H9 (cell line): Measurements from ENCODE around the gene GTPBP4. TPM values are rescaled to one million over a fixed set of nuclear protein-coding genes. Genes with fewer than 3 reads are reported as not detected.

Experiments
- DNase-seq: peaks from one replicate; pipeline ENCODE4 v3.0.0-alpha.2; 2017
- H2AFZ ChIP-seq: one replicate; pipeline ENCODE4 v1.6.1; 2013; ENCODE audit warnings: mild to moderate bottlenecking, low read length, control low read depth, moderate library complexity
- H2AK5ac ChIP-seq: 2 replicates; pipeline ENCODE4 v1.6.1; 2013; ENCODE audit warnings: low read length, control low read depth, mixed read lengths; ENCODE audit not compliant: insufficient read length
- H2BK120ac ChIP-seq: one replicate; pipeline ENCODE4 v1.6.1; 2013; ENCODE audit warnings: low read depth, mild to moderate bottlenecking, low read length, control low read depth, inconsistent platforms; ENCODE audit not compliant: poor library complexity, severe bottlenecking
- H2BK12ac ChIP-seq: 2 replicates; pipeline ENCODE4 v1.6.1; 2013; ENCODE audit warnings: low read length, control low read depth, mixed read lengths, low read depth; ENCODE audit not compliant: insufficient read length
- H2BK15ac ChIP-seq: 2 replicates; pipeline ENCODE4 v1.6.1; 2013; ENCODE audit warnings: low read depth, low read length, control low read depth
- H2BK20ac ChIP-seq: one replicate; pipeline ENCODE4 v1.6.1; 2013; ENCODE audit warnings: low read depth, mild to moderate bottlenecking, low read length, control low read depth, inconsistent platforms; ENCODE audit not compliant: poor library complexity, severe bottlenecking
- H2BK5ac ChIP-seq: 2 replicates; pipeline ENCODE4 v1.6.1; 2013; ENCODE audit warnings: low read length, control low read depth, mixed read lengths; ENCODE audit not compliant: insufficient read length
- H3K14ac ChIP-seq: 2 replicates; pipeline ENCODE4 v1.6.1; 2013; ENCODE audit warnings: low read length, control low read depth; ENCODE audit not compliant: insufficient read depth
- H3K18ac ChIP-seq: 2 replicates; pipeline ENCODE4 v1.6.1; 2013; ENCODE audit warnings: low read depth, mild to moderate bottlenecking, mixed read lengths, low read length, control low read depth; ENCODE audit not compliant: insufficient read length
- H3K23ac ChIP-seq: 2 replicates; pipeline ENCODE4 v1.6.1; 2013; ENCODE audit warnings: low read length, control low read depth, mixed read lengths, low read depth; ENCODE audit not compliant: insufficient read length
- H3K23me2 ChIP-seq: 2 replicates; pipeline ENCODE4 v1.6.1; 2013; ENCODE audit warnings: low read depth, mild to moderate bottlenecking, mixed read lengths, low read length, control low read depth; ENCODE audit not compliant: insufficient read length, poor library complexity, severe bottlenecking
- H3K27ac ChIP-seq: 2 replicates; pipeline ENCODE4 v1.5.1; 2013; ENCODE audit warnings: low read length, control low read depth, mixed read lengths, low read depth; ENCODE audit not compliant: insufficient read length
- H3K27me3 ChIP-seq: 2 replicates; pipeline ENCODE4 v1.6.1; 2013; ENCODE audit warnings: low read length, control low read depth, inconsistent platforms; ENCODE audit not compliant: insufficient read depth
- H3K4ac ChIP-seq: 2 replicates; pipeline ENCODE4 v1.6.1; 2013; ENCODE audit warnings: low read depth, mild to moderate bottlenecking, control low read depth, inconsistent platforms, low read length, moderate library complexity
- H3K4me1 ChIP-seq: 2 replicates; pipeline ENCODE4 v1.6.1; 2013; ENCODE audit warnings: low read length, control low read depth, inconsistent platforms; ENCODE audit not compliant: insufficient read depth
- H3K4me2 ChIP-seq: 2 replicates; pipeline ENCODE4 v1.6.1; 2013; ENCODE audit warnings: low read length, control low read depth, mixed read lengths; ENCODE audit not compliant: insufficient read length, insufficient read depth
- H3K56ac ChIP-seq: 2 replicates; pipeline ENCODE4 v1.6.1; 2013; ENCODE audit warnings: low read depth, mild to moderate bottlenecking, mixed read lengths, low read length, control low read depth; ENCODE audit not compliant: insufficient read length
- H3K79me1 ChIP-seq: 2 replicates; pipeline ENCODE4 v1.6.1; 2013; ENCODE audit warnings: low read depth, mild to moderate bottlenecking, moderate library complexity, low read length, control low read depth, inconsistent platforms; ENCODE audit not compliant: insufficient read depth, poor library complexity, severe bottlenecking
- H3K79me2 ChIP-seq: 2 replicates; pipeline ENCODE4 v1.6.1; 2013; ENCODE audit warnings: low read length, control low read depth, inconsistent platforms; ENCODE audit not compliant: insufficient read depth
- H3K9ac ChIP-seq: 2 replicates; pipeline ENCODE4 v1.6.1; 2013; ENCODE audit warnings: low read length, control low read depth, mixed read lengths; ENCODE audit not compliant: insufficient read length; ENCODE audit errors: extremely low read depth
- H3K9me3 ChIP-seq: one replicate; pipeline ENCODE4 v1.6.1; 2013; ENCODE audit warnings: low read depth, low read length, inconsistent platforms; ENCODE audit not compliant: control insufficient read depth
- H3T11ph ChIP-seq: one replicate; pipeline ENCODE4 v1.6.1; 2013; ENCODE audit warnings: mild to moderate bottlenecking, low read length, control low read depth, inconsistent platforms
- H4K20me1 ChIP-seq: one replicate; pipeline ENCODE4 v1.6.1; 2013; ENCODE audit not compliant: control insufficient read depth, insufficient read length, insufficient read depth
- H4K5ac ChIP-seq: 2 replicates; pipeline ENCODE4 v1.6.1; 2013; ENCODE audit warnings: low read depth, mild to moderate bottlenecking, mixed read lengths, low read length, control low read depth; ENCODE audit not compliant: insufficient read length
- H4K8ac ChIP-seq: replicated peaks from 2 replicates; pipeline ENCODE4 v1.6.1; 2013; ENCODE audit warnings: low read length, control low read depth, mixed read lengths, low read depth; ENCODE audit not compliant: insufficient read length
- H4K91ac ChIP-seq: 2 replicates; pipeline ENCODE4 v1.6.1; 2013; ENCODE audit warnings: low read depth, mild to moderate bottlenecking, moderate library complexity, mixed read lengths, low read length, control low read depth; ENCODE audit not compliant: insufficient read length
- H3K27ac Mint-ChIP-seq, 3 experiments: 2 replicates in 2 of 3; 3 replicates in 1 of 3; pipeline ENCODE4 v1.8.0; 2020 to 2021; ENCODE audit warnings: mixed read lengths in 3 of 3, mild to moderate bottlenecking in 1 of 3, moderate library complexity in 1 of 3
- H3K27me3 Mint-ChIP-seq: 2 replicates; pipeline ENCODE4 v1.8.0; 2021; ENCODE audit warnings: low read depth, mild to moderate bottlenecking, moderate library complexity, mixed read lengths
- H3K36me3 Mint-ChIP-seq, 3 experiments: 2 replicates in 2 of 3; 3 replicates in 1 of 3; pipeline ENCODE4 v1.8.0; 2020 to 2021; ENCODE audit warnings: low read depth in 3 of 3, mixed read lengths in 3 of 3; ENCODE audit not compliant: insufficient read depth in 1 of 3
- H3K4me1 Mint-ChIP-seq, 2 experiments: 2 replicates each; pipeline ENCODE4 v1.8.0; 2020; ENCODE audit warnings: mixed read lengths in 2 of 2
- H3K4me3 Mint-ChIP-seq, 2 experiments: 2 replicates in 1 of 2; 3 replicates in 1 of 2; pipeline ENCODE4 v1.8.0; 2020 to 2021; ENCODE audit warnings: mild to moderate bottlenecking in 2 of 2, mixed read lengths in 2 of 2, moderate library complexity in 1 of 2
- H3K9me3 Mint-ChIP-seq, 2 experiments: 2 replicates in 1 of 2; 3 replicates in 1 of 2; pipeline ENCODE4 v1.8.0; 2020; ENCODE audit warnings: mild to moderate bottlenecking in 2 of 2, mixed read lengths in 2 of 2, moderate library complexity in 1 of 2
- CTCF ChIP-seq: fragments of 200-600 bp; sonication (generic); conservative IDR thresholded peaks from 3 replicates; pipeline ENCODE4 v1.8.0; 2021; ENCODE audit warnings: antibody characterized with exemption, mild to moderate bottlenecking
- WGBS: extraction: QIAGEN DNeasy Blood & Tissue Kit; methylation state at CpG from one replicate; pipeline ENCODE4 v1.1.7; 2013; ENCODE audit warnings: missing lambda C conversion rate, low lambda C conversion rate, mixed read lengths; ENCODE audit not compliant: insufficient read length; ENCODE audit errors: extremely low coverage; 5-methylcytosine and 5-hydroxymethylcytosine counted together
- total RNA-seq: library from RNA; stranded (reverse); gene quantifications from 2 replicates; pipeline ENCODE4 v1.2.1, GENCODE V29; 2021

Gene GTPBP4
- total RNA-seq, 1 experiment from 2014 or later = 134 TPM

- H3K27me3 Mint-ChIP-seq = no peaks in the 10 kb centered on the region
- H3T11ph ChIP-seq = no peak overlapping the region
- TF ChIP-seq CTCF = no peak
- no peak overlapping the region for H2AFZ ChIP-seq
- no peaks in the 10 kb centered on the region for H3K23me2 ChIP-seq
- H3K27ac ChIP-seq = no peak overlapping the region
- no peaks in the 10 kb centered on the region for H3K9me3 ChIP-seq
- H3K79me2 ChIP-seq = peaks cover 16% of the 10 kb centered on the region; the same call in 1 of the 2 replicates
- no peaks in the 10 kb centered on the region for H3K9me3 Mint-ChIP-seq
- no peak overlapping the region for H4K5ac ChIP-seq
- no peaks in the 10 kb centered on the region; a peak in 2 of 7 replicates for H3K36me3 Mint-ChIP-seq
- no peak overlapping the region for H3K14ac ChIP-seq
- H3K4me1 Mint-ChIP-seq = peaks cover 10 to 20% of the 10 kb centered on the region in 2 experiments
- H3K79me1 ChIP-seq = peaks cover 13% of the 10 kb centered on the region
- no peak overlapping the region for H3K4me3 Mint-ChIP-seq
- no peak overlapping the region for H2BK120ac ChIP-seq
- WGBS = no CpG with 5 or more reads among the region's 7 CpGs
- H3K4me2 ChIP-seq = no peak overlapping the region
- no peaks in the 10 kb centered on the region for H3K27me3 ChIP-seq
- H4K91ac ChIP-seq = no peak overlapping the region
- H3K56ac ChIP-seq = no peak overlapping the region
- no peak overlapping the region for H2BK5ac ChIP-seq
- H2BK20ac ChIP-seq = no peak overlapping the region
- no peak overlapping the region for H4K8ac ChIP-seq
- no peak overlapping the region for H2BK15ac ChIP-seq
- H3K9ac ChIP-seq = no peak overlapping the region
- no peak overlapping the region for H3K4ac ChIP-seq
- no peak overlapping the region for H2BK12ac ChIP-seq
- no peak overlapping the region for H3K18ac ChIP-seq
- no peak for DNase-seq
- H4K20me1 ChIP-seq = no peaks in the 10 kb centered on the region
- no peak overlapping the region for H3K23ac ChIP-seq
- H2AK5ac ChIP-seq = no peak overlapping the region
- H3K4me1 ChIP-seq = no peaks in the 10 kb centered on the region
- H3K27ac Mint-ChIP-seq = peak overlapping the region in 1 of 3 experiments; percentile 4; a peak in 2 of 7 replicates
Measured at GRCh38 chr10:1061930-1062774, 73.9 kb downstream of the GTPBP4 start.
